Gastrocnemius medialis (tissue), 4 donors: ENCODE data around the gene C11orf91.

Experiments used
- POLR2A ChIP-seq, 2 donors: fragments of 450-650 bp; IDR thresholded peaks; one replicate each; pipeline ENCODE4 v1.6.1; 2017; ENCODE audit warnings: antibody characterized with exemption in 2 of 2, mild to moderate bottlenecking in 2 of 2, moderate library complexity in 2 of 2
- TF ChIP-seq, protein P1 (sequence below), 5 experiments: fragments of 450-650 bp in 3 of 5; fragments of 200-600 bp in 2 of 5; sonication (generic) in 2 of 5; IDR thresholded peaks in 4 of 5; conservative IDR thresholded peaks in 1 of 5; 1 replicate in 4 of 5; 2 replicates in 1 of 5; pipeline ENCODE4 v1.5.1; 2016 to 2019; ENCODE audit warnings: antibody characterized with exemption in 5 of 5, mild to moderate bottlenecking in 3 of 5, moderate library complexity in 3 of 5

DNA sequence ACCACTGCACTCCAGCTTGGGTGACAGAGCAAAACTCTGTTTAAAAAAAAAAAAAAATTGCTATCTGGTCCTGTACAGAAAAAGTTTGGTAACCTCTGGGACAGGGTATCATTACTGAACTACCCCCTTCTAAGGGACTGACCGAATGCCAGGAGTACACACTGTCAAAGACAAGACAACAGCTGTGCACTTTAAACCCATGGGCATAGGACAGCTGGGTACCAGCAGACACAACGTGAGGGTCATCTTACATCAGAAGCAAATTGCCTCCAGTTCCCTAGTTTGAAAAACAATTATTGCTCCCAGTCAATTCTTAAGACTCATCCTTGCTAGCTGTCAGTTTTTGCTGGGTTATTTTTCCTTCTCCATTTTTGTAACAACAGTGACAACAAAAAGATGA, 17.8 kb upstream of the C11orf91 start:
- TF ChIP-seq, protein P1, sequence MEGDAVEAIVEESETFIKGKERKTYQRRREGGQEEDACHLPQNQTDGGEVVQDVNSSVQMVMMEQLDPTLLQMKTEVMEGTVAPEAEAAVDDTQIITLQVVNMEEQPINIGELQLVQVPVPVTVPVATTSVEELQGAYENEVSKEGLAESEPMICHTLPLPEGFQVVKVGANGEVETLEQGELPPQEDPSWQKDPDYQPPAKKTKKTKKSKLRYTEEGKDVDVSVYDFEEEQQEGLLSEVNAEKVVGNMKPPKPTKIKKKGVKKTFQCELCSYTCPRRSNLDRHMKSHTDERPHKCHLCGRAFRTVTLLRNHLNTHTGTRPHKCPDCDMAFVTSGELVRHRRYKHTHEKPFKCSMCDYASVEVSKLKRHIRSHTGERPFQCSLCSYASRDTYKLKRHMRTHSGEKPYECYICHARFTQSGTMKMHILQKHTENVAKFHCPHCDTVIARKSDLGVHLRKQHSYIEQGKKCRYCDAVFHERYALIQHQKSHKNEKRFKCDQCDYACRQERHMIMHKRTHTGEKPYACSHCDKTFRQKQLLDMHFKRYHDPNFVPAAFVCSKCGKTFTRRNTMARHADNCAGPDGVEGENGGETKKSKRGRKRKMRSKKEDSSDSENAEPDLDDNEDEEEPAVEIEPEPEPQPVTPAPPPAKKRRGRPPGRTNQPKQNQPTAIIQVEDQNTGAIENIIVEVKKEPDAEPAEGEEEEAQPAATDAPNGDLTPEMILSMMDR (IDR thresholded peaks at IDR 0.05 in 4 of 5, conservative IDR thresholded peaks at IDR 0.05 in 1 of 5): no peak
- no peak for TF ChIP-seq POLR2A (IDR thresholded peaks at IDR 0.05)
